ENCODE results near the gene C13orf46. TPM values are rescaled to one million over a fixed set of nuclear protein-coding genes. Genes with fewer than 3 reads are reported as not detected.
A peak's percentile ranks its signal among the peaks of the same experiment; 100 is the strongest.

Gene C13orf46
- total RNA-seq, 2 donors from 2014 or later = 0.65 to 1.4 TPM

- DNase-seq (peak; percentile 18), ATAC-seq (no peak)
- intact Hi-C loops (cut with DNase I) = no loop called here
Observed at GRCh38 chr13:113976711-113977684, 3.1 kb upstream of the C13orf46 start.

- intact Hi-C loops (cut with DNase I) = no loop called here
- ATAC-seq (no peak), DNase-seq (peak; percentile 13)
Observed at GRCh38 chr13:113975416-113975815, 1.5 kb upstream of the C13orf46 start.

DNA sequence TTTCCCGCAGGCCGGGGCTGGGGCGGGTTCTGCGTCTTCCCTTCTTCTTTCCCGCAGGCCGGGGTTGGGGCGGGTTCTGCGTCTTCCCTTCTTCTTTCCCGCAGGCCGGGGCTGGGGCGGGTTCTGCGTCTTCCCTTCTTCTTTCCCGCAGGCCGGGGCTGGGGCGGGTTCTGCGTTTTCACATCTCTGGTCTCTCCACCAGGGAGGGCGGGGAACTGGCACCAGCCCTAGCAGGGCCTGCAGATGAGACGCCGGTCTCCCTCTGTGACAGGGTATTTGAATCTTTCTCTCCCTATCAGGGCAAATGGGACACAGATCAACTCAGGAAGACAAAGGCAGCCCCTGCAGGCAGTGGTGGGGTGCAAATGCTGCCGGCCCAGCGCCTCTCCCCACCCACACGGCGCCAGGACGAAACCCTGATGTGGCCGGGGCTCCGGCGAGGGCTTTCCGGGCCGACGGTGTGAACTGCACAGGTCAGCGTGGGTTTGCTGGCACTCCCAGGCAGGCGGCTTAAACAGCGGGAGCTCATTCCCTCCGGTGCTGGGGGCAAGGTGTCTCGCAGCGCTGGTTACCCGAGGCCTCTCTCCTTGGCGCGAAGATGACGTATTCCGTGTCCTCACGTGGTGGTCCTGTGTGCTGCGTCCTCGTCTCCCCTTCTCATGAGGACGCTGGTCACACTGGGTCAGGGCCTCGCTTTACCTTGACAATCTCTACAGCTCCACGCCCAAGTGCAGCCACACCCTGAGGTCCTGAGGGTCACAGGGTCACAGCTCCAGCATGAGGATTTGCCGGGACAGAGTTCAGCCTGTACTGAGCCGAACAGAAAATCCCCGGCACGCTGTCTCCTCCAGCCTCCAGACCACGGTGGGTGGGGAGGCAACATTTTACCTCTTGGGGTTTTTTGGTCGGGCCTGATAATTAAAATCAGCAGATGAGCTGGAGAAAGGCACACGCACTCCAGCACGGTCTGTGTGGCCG is 717 bp upstream of the C13orf46 start:
- intact Hi-C loops (cut with DNase I) = no loop called here
- DNase-seq (peak; percentile 22), ATAC-seq (no peak)

- intact Hi-C loops (cut with DNase I) = no loop called here
Observed at GRCh38 chr13:113972451-113973217, 1.2 kb downstream of the C13orf46 start.

DNA sequence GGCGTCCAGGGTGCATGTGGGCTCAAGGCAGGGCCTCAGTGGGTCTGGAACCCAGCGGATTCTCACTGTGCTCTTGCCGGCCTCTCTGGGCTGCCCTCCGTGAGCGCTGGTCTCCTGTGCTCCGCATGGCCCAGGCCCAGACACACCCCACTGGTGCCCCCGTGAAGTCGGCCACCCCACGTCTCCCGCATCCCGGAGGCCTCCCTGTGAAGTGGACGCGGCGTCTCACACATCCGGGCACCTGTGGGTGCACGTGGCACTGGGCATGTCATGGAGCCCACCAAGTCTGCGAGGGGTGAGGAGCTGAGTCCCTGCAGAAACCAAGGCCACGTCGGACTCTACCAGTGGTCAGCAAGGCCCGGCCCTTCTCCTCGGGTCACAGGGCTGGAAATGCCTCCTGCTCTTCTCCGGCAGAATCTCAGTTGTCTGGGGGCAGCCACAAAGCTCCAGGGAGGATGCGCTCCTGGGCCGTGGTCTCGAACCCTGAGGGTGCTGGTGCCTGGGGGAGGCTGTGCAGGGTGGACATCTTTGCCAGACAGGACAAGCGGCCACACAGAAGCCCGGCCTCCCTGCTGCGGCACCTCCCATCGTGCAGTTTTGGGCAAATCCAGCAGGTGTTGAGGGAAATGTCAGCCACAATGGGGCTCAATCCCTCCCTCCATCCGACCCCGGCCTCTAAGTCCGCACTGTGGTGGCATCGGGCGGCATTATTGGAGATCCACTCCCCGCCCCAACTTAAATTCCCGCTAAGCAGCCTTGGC is 2.2 kb downstream of the C13orf46 start:
- ATAC-seq (no peak), DNase-seq (peak; percentile 19)
- intact Hi-C loops (cut with DNase I) = no loop called here

More at GRCh38 chr13:113972451-113973217, 1.2 kb downstream of the C13orf46 start:
- ATAC-seq (peak in 1 of 2 donors; percentile 27), DNase-seq (peak; percentile 20)

DNA sequence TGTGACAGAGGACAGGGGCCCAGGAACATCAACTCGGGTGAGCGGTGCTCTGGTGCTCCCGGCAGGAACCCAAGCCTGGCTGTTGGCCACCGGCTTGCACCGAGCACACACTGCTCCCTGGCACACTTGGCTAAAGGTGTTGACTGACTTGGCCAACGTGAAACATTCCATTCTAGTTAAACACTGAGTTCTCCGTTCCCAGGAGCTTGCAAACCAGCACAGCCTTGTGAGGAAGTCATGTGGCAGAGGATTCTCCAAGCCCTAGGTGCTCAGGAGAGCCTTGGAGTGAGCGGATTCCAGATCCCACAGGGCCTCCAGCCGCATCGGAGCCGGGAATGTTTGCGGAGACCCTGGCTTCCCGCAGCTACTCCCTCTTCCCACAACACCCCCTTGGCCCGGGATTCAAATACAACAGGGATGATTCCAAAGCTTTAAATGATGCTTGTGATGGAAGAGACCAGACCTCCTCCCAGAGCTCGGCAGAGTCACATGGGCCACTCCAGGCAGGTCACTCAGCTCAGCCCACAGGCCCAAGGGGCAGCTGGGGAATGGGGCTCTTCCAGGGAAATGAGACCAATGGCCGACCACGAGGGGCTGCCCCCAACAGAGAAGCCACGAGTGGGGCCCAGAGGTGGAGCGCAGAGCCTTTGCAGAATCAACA is 2.9 kb downstream of the C13orf46 start:
- peak; percentile 60 for DNase-seq
- intact Hi-C loops (cut with DNase I) = no loop called here

DNA sequence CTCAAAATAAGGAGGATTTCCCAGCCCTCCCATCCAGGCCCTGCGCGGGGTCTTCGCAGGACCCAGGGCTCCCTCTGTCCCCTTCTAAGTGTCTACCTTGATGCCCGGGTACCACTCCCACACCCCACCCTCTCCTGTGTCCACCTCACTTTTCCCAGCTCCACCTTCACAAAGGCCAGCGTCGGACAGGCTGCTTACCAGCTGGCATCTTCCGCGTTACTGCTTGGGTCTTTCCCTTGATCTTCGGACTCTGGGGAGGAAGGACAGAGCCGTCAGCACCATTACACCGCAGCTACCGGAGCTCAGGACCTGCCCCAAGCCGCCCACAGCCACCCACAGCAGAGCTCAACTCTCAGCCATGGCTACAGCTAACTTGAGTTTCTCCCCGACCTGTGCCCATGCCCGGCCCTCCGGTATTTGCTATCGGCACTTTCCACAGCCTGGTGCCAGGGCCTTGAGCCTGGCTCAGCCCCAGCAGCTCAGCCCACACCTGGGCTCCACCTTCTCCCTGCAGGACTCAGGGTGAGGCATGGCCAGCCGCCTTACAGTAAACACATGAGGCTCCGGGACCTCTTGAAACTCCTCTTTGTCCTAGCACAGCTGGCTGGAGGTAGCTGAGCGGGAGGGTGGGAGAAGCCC is 3.8 kb downstream of the C13orf46 start:
- DNase-seq (peak; percentile 24), ATAC-seq (peak; percentile 23 to 73)
- intact Hi-C loops (cut with DNase I) = no loop called here

More for the DNA sequence above, 2.9 kb downstream of the C13orf46 start:
- peak; percentile 83 to 85 for ATAC-seq

GRCh38 chr13:113969311-113969972 is 4.4 kb downstream of the C13orf46 start:
- intact Hi-C loops (cut with DNase I) = no loop called here
- DNase-seq (peak; percentile 13), ATAC-seq (no peak)

GRCh38 chr13:113968463-113969310 is 5.2 kb downstream of the C13orf46 start:
- intact Hi-C loops (cut with DNase I) = no loop called here
- DNase-seq = peak; percentile 19
- ATAC-seq = no peak

DNA sequence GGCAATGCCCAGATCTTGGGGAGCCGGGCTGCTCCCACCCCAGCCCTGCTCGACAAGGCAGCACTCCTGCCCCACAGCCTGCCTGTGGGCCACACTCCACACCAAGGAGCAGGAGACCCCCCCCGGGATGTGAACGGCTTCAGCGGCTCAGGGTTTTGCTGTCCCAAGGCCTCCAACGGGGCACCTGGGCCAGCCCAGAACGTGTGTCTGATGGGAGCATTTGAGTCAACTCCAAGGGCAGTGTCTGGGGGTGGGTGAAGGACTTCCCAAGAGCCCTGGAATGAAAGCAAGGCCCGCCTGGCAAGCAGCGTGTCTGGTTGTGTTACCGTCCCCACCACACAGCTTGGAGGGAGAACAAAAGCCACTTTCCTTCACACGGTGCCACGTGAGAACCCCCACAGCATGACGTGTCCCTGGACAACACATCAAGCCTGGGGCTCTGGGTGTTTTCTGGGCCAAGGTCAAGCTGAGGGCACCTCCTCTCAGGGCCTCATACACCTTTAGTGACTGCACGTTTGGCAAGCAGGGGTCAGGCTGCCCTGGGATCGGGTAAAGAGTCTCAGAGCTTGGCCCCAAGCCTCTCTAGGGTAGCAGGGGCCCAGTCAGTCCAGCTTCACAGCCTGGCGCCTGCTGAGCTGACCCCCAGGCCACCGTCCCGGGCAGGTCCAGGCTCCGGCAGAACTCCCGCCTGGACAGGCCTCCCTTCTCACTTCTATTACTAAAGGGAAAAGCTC is 6.0 kb downstream of the C13orf46 start:
- ATAC-seq (no peak), DNase-seq (peak; percentile 32)
- intact Hi-C loops (cut with DNase I) = no loop called here

DNA sequence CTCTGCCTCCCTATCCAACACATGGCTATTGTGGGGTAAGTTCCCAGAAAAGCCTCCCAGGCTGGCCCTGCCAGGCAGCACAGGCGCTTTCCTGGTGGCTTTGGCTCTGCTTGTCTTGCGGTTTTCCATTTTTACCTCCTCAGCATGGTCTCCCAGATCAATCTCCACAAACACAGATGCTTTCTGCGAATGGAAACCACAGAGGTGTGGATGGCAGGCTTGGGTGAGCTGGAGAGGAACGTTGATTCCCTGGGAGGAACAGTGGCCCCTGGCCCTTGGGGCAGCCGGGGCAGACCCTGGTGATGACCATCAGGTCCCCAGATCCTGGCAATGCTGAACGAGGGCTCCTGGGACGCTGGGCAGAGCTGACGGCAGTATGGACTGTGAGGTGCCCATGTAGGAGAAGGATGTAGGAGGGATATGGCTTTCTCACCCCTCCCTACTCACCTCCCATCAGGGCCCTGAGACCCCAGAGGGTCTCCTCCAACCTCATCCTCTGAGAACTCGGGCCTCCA is 6.6 kb downstream of the C13orf46 start:
- no peak for ATAC-seq
- peak; percentile 11 for DNase-seq
- intact Hi-C loops (cut with DNase I) = no loop called here

- DNase-seq = no peak
- no peak for ATAC-seq
- intact Hi-C loops (cut with DNase I) = no loop called here
Observed at GRCh38 chr13:113965968-113966884, 7.7 kb downstream of the C13orf46 start.

DNA sequence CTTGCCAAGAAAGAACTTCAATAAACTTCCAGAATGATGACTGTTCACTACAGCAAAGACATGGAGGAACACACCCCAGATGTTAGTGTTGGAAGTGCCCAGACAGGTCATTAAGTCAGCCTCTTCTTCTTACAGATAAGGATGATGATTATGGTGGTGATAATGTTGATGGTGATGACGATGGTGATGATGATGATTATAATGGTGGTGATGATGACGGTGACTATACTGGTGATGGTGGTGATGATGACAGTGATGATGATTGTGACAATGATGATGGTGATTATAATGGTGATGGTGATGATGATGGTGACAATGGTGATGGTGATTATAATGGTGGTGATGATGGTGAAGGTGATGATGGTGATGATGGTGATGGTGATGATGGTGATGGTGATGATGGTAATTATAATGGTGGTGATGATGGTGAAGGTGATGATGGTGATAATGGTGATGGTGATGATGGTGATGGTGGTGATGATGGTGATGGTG is 8.4 kb downstream of the C13orf46 start:
- no peak for ATAC-seq
- intact Hi-C loops (cut with DNase I) = no loop called here

More for the DNA sequence above, 8.4 kb downstream of the C13orf46 start:
- no peak for DNase-seq

All from left cardiac atrium (tissue), 4 donors.